Fibroblast of skin of abdomen (primary cell): ENCODE results near the gene PGBD4. TPM values are rescaled to one million over a fixed set of nuclear protein-coding genes. Genes with fewer than 3 reads are reported as not detected.

ENCODE experiments used
- DNase-seq: peaks from one replicate; pipeline ENCODE4 v3.0.0-alpha.2; 2013
- polyA plus RNA-seq, 2 experiments: library from polyadenylated mRNA; unstranded; fragments of 120-200 nt; gene quantifications; one replicate each; pipeline ENCODE4 v1.2.1, GENCODE V29; 2013; ENCODE audit not compliant: insufficient read length in 2 of 2

The PGBD4 gene
- polyA plus RNA-seq (2013, experiment 1 of 2; ENCODE audit: insufficient read length): 1.1 TPM
- polyA plus RNA-seq (2013, experiment 2 of 2; ENCODE audit: insufficient read length): 1.2 TPM

- DNase-seq: peak; percentile 99
These were observed at the start of gene PGBD4, which contains the start of gene EMC7 for GRCh38 chr15:34101366-34102174. Gene PGBD4, plus strand, starts transcription at chr15:34102083. Its CDS starts 449 bp downstream, at chr15:34102532. Gene EMC7, minus strand, starts transcription at chr15:34101862. Its CDS starts 23 bp downstream, at chr15:34101839.

- no peak for DNase-seq
These were observed 47.7 kb upstream of the PGBD4 start for GRCh38 chr15:34054081-34054707.

GRCh38 chr15:34055868-34056595 is 45.9 kb upstream of the PGBD4 start:
- peak; percentile 92 for DNase-seq

GRCh38 chr15:34056911-34057310 is 45.0 kb upstream of the PGBD4 start:
- peak; percentile 44 for DNase-seq

- DNase-seq: no peak
These were observed 42.4 kb upstream of the PGBD4 start for GRCh38 chr15:34059476-34059875.

- no peak for DNase-seq
These were observed 41.9 kb upstream of the PGBD4 start for GRCh38 chr15:34059946-34060345.

GRCh38 chr15:34064438-34064837 is 37.4 kb upstream of the PGBD4 start:
- DNase-seq: no peak

- DNase-seq: no peak
These were observed 36.6 kb upstream of the PGBD4 start for GRCh38 chr15:34065261-34065660.

GRCh38 chr15:34065941-34066340 is 35.9 kb upstream of the PGBD4 start:
- no peak for DNase-seq

- no peak for DNase-seq
These were observed 31.9 kb upstream of the PGBD4 start for GRCh38 chr15:34070003-34070402.

GRCh38 chr15:34076785-34077184 is 25.1 kb upstream of the PGBD4 start:
- DNase-seq: no peak

GRCh38 chr15:34078900-34079299 is 23.0 kb upstream of the PGBD4 start:
- no peak for DNase-seq

GRCh38 chr15:34079904-34080303 is 22.0 kb upstream of the PGBD4 start:
- DNase-seq: no peak

- no peak for DNase-seq
These were observed 17.8 kb upstream of the PGBD4 start for GRCh38 chr15:34084086-34084485.

- peak; percentile 8 for DNase-seq
These were observed 16.1 kb upstream of the PGBD4 start for GRCh38 chr15:34085746-34086145.

GRCh38 chr15:34099914-34100313 is 2.0 kb upstream of the PGBD4 start:
- no peak for DNase-seq

- no peak for DNase-seq
These were observed 467 bp downstream of the PGBD4 start for GRCh38 chr15:34102175-34102925.

GRCh38 chr15:34106423-34106822 is 4.5 kb downstream of the PGBD4 start:
- no peak for DNase-seq

GRCh38 chr15:34107315-34107714 is 5.4 kb downstream of the PGBD4 start:
- no peak for DNase-seq

GRCh38 chr15:34109797-34110663 is 8.1 kb downstream of the PGBD4 start:
- DNase-seq: peak; percentile 42

GRCh38 chr15:34111488-34111887 is 9.6 kb downstream of the PGBD4 start:
- DNase-seq: no peak
